ENCODE data around the gene TMEM130.

DNA sequence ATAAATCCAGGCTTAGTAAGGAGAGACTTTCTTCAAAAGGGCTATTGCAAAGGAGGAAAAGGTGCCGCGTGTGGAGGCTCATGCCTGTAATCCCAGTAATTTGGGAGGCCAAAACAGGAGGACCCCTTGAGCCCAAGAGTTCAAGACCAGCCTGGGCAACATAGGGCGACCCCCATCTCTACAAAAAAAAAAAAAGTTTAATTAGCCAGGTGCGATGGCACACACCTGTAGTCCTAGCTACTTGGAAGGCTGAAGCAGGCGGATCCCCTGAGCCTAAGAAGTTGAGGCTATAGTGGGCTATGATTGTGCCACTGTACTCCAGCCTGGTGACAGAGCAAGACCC lies 32.2 kb downstream of the TMEM130 start:
- TF ChIP-seq TCF12 (IDR thresholded peaks at IDR 0.05; ENCODE audit: low read depth): no peak
- TF ChIP-seq RAD21 (IDR thresholded peaks at IDR 0.05; ENCODE audit: low read depth): no peak
- no peak for TF ChIP-seq CREB1 (IDR thresholded peaks at IDR 0.05; ENCODE audit: low read depth)
- TF ChIP-seq EP300 (IDR thresholded peaks at IDR 0.05; ENCODE audit: borderline replicate concordance): no peak
- no peak for TF ChIP-seq YY1 (IDR thresholded peaks at IDR 0.05; ENCODE audit: low read depth)
- TF ChIP-seq, protein P1, sequence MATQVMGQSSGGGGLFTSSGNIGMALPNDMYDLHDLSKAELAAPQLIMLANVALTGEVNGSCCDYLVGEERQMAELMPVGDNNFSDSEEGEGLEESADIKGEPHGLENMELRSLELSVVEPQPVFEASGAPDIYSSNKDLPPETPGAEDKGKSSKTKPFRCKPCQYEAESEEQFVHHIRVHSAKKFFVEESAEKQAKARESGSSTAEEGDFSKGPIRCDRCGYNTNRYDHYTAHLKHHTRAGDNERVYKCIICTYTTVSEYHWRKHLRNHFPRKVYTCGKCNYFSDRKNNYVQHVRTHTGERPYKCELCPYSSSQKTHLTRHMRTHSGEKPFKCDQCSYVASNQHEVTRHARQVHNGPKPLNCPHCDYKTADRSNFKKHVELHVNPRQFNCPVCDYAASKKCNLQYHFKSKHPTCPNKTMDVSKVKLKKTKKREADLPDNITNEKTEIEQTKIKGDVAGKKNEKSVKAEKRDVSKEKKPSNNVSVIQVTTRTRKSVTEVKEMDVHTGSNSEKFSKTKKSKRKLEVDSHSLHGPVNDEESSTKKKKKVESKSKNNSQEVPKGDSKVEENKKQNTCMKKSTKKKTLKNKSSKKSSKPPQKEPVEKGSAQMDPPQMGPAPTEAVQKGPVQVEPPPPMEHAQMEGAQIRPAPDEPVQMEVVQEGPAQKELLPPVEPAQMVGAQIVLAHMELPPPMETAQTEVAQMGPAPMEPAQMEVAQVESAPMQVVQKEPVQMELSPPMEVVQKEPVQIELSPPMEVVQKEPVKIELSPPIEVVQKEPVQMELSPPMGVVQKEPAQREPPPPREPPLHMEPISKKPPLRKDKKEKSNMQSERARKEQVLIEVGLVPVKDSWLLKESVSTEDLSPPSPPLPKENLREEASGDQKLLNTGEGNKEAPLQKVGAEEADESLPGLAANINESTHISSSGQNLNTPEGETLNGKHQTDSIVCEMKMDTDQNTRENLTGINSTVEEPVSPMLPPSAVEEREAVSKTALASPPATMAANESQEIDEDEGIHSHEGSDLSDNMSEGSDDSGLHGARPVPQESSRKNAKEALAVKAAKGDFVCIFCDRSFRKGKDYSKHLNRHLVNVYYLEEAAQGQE (IDR thresholded peaks at IDR 0.05; ENCODE audit: low read depth): no peak
- TF ChIP-seq NFIC (IDR thresholded peaks at IDR 0.05): no peak
- no peak for TF ChIP-seq MAX (IDR thresholded peaks at IDR 0.05)
- no peak for TF ChIP-seq ZBTB7A (IDR thresholded peaks at IDR 0.05; ENCODE audit: low read depth)
- no peak for TF ChIP-seq TEAD4 (IDR thresholded peaks at IDR 0.05)
- no peak for TF ChIP-seq FOXM1 (IDR thresholded peaks at IDR 0.05; ENCODE audit: borderline replicate concordance, low read depth)
- no peak for TF ChIP-seq TAF1 (IDR thresholded peaks at IDR 0.05; ENCODE audit: low read depth)
- TF ChIP-seq EGR1 (IDR thresholded peaks at IDR 0.05): no peak
- no peak for TF ChIP-seq CEBPB (IDR thresholded peaks at IDR 0.05)
